Activated CD4-positive, CD25-positive, alpha-beta regulatory T cell (primary cell): ENCODE measurements around the gene PRKCD.

Experiments
- DNase-seq, 4 experiments: peaks; one replicate each; lab custom pipeline; 2025; lab: John Stamatoyannopoulos, UW

Gene PRKCD

GRCh38 chr3:53170325-53171063, 9.5 kb downstream of the PRKCD start:
- no peak for DNase-seq

DNA sequence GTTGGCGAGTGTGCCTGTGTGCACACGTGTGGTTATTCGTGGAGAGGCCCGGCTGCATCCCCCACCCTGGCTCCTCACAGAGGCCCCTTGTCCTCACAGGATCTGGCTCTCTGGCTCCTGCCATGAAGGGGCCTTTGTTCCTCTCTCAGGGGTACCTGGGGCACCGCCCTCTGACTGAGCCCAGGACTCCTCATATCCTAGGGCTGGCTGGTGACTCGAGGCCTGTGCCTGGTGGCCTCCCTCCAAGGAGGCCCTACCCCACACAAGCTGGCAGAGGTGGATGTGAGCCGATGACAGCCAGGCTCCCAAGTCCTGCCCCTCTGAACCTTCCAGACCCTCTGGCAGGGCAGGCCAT, 10.0 kb downstream of the PRKCD start:
- DNase-seq = no peak

DNA sequence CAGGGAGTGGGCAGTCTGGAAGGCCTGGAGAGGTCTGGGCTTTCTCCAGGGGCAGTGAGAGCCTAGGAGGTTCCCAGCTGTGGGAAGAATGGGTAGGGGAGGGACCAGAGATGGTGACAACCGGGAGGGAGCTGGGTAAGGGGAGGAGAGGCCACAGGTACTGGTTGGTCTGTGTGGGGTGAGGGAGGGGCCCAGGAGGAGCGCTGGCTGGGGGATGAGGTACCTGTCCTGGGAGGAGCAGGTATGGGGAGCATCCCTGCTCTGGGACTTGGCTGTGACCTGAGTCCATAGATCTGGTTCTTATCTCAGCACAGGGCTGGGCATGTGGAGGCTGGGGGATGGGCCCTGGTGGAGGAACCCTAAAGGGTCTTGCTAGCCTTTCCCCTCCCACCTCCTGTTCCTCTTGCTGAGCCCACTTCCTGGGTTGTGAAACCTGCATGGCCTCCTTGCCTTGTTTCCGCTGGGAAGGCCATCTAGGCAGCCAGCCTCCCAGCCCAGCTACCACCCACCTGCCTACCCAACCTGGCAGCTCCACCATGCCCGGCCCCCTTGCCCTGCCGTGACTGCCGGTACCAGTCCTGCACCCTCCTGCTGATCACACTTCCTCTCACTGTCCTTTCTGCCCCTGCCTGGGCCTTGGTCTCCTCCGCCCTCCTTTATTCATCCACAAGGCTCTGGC, 11.0 kb downstream of the PRKCD start:
- no peak for DNase-seq

DNA sequence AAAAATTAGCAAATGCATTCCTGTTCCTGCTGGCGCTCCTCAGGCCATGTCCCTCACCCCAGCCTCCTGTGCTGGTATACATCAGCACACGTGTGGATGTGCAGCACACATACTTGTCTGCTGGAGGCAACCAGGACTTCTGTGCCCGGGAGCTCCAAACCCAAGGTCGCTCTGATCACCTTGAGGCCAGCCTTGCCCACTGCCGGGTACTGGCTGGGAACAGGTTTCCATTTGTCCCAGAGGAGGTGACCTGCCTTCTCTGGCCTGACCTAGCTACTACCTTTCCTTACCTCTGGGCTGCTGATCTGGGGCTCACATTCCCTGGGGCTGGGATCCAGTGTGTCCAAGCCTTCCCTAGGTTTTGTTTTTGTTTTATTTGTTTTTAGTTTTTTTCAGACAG, 12.1 kb downstream of the PRKCD start:
- no peak for DNase-seq

DNA sequence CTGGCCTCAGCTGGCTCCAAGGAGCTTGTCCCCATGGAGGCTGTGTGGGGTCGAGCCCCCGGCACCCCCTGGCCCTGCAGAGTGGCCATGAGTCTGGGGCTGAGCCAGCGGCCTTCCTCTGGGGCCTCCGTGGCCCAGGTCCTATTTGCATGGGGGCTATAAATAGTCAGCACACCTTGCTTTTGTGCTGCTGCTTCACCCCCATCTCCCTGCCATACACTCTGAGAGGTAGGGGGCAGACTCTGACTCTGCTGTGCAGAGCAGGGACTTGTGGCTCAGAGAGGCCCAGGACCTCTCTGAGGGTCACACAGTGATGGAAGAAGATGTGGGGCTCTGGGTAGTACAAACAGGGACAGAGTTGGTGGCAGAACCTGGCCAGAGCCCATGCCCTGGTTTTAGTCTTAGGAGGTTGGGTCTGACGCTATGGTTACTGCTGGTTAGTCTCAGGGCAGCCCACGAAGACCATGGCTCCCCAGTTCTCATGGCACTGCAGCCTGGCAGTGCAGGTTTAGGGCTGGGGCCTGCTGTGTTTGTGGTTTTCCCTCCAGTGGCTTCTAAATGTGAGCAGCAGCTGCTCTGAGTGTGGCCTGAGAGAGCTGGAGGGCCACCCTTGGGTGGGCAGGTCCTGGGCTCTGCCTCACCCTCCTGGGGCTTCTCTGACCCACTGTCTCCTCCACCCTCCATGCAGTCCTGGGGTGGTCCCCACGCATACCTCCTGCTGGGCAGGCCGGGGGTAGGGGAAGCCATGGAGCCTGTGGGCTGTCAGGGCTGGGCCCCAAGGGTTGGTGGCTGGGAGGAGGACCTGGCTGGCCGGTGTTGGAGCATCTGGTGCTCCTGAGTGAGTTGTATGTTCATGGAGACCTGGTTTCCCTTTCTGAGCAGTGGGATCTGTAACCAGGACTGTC, 13.6 kb downstream of the PRKCD start:
- no peak for DNase-seq

- DNase-seq = no peak
These were observed 14.9 kb downstream of the PRKCD start for GRCh38 chr3:53175613-53176540.

DNA sequence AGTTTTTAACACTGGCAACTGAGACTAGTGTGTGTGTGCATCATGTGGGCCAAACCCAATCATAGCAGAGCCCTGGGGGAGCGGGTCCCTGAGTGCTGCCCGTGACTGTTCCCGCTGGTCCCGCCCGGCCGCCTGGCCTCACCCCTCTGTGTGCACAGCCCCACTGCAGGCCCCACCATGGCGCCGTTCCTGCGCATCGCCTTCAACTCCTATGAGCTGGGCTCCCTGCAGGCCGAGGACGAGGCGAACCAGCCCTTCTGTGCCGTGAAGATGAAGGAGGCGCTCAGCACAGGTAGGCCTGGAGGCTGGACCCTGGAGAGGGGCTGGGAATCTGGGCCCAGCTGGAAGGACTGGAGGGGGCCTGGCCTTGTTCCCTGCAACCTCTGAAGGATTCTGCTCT, 17.2 kb downstream of the PRKCD start:
- no peak for DNase-seq

- DNase-seq = no peak
These were observed 18.6 kb downstream of the PRKCD start for GRCh38 chr3:53179580-53179979.

- no peak for DNase-seq
These were observed 19.5 kb downstream of the PRKCD start for GRCh38 chr3:53180305-53181023.

DNA sequence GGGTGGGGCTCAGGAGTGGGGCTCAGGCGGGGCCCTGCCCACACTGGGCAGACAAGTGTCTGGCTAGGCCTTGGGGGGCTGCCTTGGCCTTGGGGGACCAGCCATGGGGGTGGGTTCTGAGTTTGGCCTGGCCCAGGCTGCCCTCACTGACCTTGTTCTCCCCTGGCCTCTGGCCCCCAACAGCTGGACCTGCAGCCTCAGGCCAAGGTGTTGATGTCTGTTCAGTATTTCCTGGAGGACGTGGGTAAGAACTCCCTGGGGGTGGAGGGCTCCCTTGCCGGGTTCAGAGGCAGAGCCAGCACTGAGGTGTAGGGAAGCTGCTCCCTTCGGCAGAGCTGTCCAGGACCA, 20.0 kb downstream of the PRKCD start:
- DNase-seq = no peak

GRCh38 chr3:53181528-53181927, 20.5 kb downstream of the PRKCD start:
- DNase-seq = no peak

- DNase-seq = no peak
These were observed 21.9 kb downstream of the PRKCD start for GRCh38 chr3:53182764-53183355.

GRCh38 chr3:53183514-53183913, 22.5 kb downstream of the PRKCD start:
- DNase-seq = no peak

GRCh38 chr3:53184701-53185100, 23.7 kb downstream of the PRKCD start:
- DNase-seq = no peak

DNA sequence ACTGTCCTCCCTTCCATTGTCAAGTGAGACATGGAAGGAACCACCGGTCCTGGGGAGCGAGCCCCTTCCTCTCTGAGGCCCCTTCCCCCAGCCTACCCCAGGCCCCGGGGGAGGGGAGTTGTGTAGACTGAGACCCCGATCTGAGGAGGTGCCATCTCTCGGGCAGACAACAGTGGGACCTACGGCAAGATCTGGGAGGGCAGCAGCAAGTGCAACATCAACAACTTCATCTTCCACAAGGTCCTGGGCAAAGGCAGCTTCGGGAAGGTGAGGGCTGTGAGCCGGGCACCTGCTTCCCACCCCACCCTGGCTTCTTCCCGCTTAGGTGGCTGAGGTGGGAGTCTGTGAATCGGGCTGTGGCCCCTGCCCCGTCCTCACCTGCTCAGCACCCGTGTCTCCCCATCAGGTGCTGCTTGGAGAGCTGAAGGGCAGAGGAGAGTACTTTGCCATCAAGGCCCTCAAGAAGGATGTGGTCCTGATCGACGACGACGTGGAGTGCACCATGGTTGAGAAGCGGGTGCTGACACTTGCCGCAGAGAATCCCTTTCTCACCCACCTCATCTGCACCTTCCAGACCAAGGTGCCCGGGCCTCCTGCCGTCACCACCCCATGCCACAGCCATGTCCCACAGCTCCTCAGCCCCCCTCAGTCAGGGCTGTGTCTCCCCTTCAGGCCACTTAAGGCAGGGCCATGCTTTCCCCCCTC, 24.9 kb downstream of the PRKCD start:
- no peak for DNase-seq

DNA sequence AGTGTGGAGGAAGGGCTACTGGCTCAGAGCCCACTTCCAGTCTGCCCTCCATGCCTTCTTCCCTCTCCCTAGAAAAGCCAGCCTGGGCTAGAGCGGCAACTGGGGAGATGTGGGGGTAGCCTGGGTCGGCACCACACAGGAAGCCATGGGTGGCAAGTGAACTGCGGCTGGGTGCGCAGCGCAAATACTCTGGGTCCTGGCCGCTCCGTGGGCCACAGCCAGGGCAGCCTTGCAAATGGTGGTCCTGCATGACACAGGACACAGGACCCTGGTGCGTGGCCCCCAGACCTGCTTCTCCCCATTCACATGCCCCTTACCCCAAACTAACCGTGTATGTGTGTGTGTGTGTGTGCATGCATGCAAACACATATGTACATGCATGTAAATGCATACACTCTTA, 25.7 kb downstream of the PRKCD start:
- no peak for DNase-seq

DNA sequence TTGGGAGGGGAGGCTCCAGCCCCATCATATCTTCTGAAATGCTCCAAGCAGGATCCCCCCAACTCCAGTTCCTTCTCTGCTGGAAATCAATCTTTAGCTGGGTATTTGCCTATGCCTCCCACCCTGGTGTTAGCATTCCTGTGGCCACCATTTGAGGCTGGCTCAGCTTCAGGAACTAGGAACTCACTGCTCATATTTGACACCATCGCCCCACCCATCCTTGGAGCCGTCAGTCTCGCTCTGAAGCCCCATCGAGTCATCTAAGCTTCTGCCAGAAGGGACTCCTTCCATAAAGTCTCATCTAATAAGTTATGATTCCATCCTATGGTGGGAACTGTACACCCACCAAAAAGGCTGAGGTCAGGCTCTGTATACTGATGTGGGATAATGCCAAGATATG, 26.4 kb downstream of the PRKCD start:
- no peak for DNase-seq

GRCh38 chr3:53188136-53188685, 27.2 kb downstream of the PRKCD start:
- DNase-seq = no peak

DNA sequence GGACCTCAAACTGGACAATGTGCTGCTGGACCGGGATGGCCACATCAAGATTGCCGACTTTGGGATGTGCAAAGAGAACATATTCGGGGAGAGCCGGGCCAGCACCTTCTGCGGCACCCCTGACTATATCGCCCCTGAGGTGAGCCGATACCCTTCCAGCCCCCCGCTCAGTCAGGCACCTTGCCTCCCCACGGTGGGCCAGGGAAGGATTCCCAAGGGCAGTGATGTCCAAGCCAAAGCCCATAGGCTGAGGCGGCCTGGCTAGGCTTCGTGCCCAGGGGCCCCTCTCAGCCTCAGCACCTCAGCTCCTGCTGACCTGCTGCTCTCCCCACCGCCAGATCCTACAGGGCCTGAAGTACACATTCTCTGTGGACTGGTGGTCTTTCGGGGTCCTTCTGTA, 27.7 kb downstream of the PRKCD start:
- no peak for DNase-seq

DNA sequence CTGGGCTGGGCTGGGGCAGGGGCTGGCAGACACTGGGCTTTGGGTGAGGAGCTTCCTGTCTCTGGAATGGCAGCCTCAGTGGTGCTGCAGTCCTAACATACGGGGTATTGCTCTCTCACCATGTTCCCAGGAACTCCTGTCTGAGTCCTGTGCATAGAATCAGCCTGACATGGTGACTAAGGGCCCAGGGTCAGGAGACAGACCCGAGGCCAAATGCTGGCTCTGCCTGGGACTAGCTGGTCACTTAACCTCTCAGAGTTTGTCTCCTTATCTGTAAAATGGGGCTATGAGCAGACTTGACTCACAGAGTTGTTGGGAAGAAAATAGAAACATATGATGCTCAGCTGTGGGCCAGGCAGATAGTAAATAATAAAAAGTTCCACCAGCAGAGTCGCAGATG, 28.3 kb downstream of the PRKCD start:
- no peak for DNase-seq
